NCI-H446 treated with DMSO at 0.1 percent for 48 hours (cell line): ENCODE results near the gene ATP13A4.
"Not testable (repeated sequence)": the region's sequence is repeated elsewhere in the genome, so short reads cannot be mapped to it uniquely, and the experiment has no call there.

Source experiments
- DNase-seq: peaks from one replicate; lab custom pipeline; 2025; lab: John Stamatoyannopoulos, UW

The ATP13A4 gene

GRCh38 chr3:193556841-193557240, 2.1 kb upstream of the ATP13A4 start:
- no peak for DNase-seq

GRCh38 chr3:193553586-193553985, 1.1 kb downstream of the ATP13A4 start:
- no peak for DNase-seq

- DNase-seq: no peak
Observed at GRCh38 chr3:193552923-193553322, 1.8 kb downstream of the ATP13A4 start.

GRCh38 chr3:193548406-193548805, 6.3 kb downstream of the ATP13A4 start:
- no peak for DNase-seq

- DNase-seq: no peak
Observed at GRCh38 chr3:193546129-193546528, 8.6 kb downstream of the ATP13A4 start.

- DNase-seq: no peak
Observed at GRCh38 chr3:193545304-193545703, 9.4 kb downstream of the ATP13A4 start.

GRCh38 chr3:193544289-193544688, 10.4 kb downstream of the ATP13A4 start:
- DNase-seq: no peak

GRCh38 chr3:193530231-193531165, 24.2 kb downstream of the ATP13A4 start:
- no peak for DNase-seq

- not testable (repeated sequence) for DNase-seq
Observed at GRCh38 chr3:193526085-193526484, 28.6 kb downstream of the ATP13A4 start.

GRCh38 chr3:193522473-193522872, 32.2 kb downstream of the ATP13A4 start:
- no peak for DNase-seq

- DNase-seq: no peak
Observed at GRCh38 chr3:193520738-193521137, 34.0 kb downstream of the ATP13A4 start.

- no peak for DNase-seq
Observed at GRCh38 chr3:193515966-193516365, 38.7 kb downstream of the ATP13A4 start.

GRCh38 chr3:193510154-193510553, 44.5 kb downstream of the ATP13A4 start:
- DNase-seq: no peak

- DNase-seq: no peak
Observed at GRCh38 chr3:193509103-193509965, 45.4 kb downstream of the ATP13A4 start.

- no peak for DNase-seq
Observed at GRCh38 chr3:193508108-193508507, 46.6 kb downstream of the ATP13A4 start.

- DNase-seq: no peak
Observed at GRCh38 chr3:193507566-193507965, 47.1 kb downstream of the ATP13A4 start.

GRCh38 chr3:193506921-193507320, 47.8 kb downstream of the ATP13A4 start:
- DNase-seq: no peak

- no peak for DNase-seq
Observed at GRCh38 chr3:193502871-193503270, 51.8 kb downstream of the ATP13A4 start.

GRCh38 chr3:193499801-193500485, 54.8 kb downstream of the ATP13A4 start:
- no peak for DNase-seq

GRCh38 chr3:193499136-193499770, 55.4 kb downstream of the ATP13A4 start:
- DNase-seq: no peak

GRCh38 chr3:193498215-193498614, 56.5 kb downstream of the ATP13A4 start:
- no peak for DNase-seq

GRCh38 chr3:193496658-193497057, 58.0 kb downstream of the ATP13A4 start:
- DNase-seq: no peak
